Measurements from ENCODE around the gene HK2.

The HK2 gene

GRCh38 chr2:74814102-74814501, 19.8 kb upstream of the HK2 start:
- H4K20me1 ChIP-seq (ENCODE audit: insufficient read depth, low read length): no peaks in the 10 kb centered on the region
- no peak overlapping the region for H3K4me3 ChIP-seq (ENCODE audit: low read depth in 1 of 2, low read length in 2 of 2)
- peaks cover 9% of the 10 kb centered on the region for H3K27me3 ChIP-seq (ENCODE audit: insufficient read depth, low read length, poor library complexity)
- no peaks in the 10 kb centered on the region for H3K79me2 ChIP-seq (ENCODE audit: insufficient read depth, low read length)
- TF ChIP-seq CTCF (IDR thresholded peaks at IDR 0.05; ENCODE audit: borderline replicate concordance, extremely low read depth, low read length, poor library complexity, severe bottlenecking) (no peak), EZH2 (IDR thresholded peaks at IDR 0.05; ENCODE audit: borderline replicate concordance, low read depth, low read length, severe bottlenecking) (no peak)
- H3K27ac ChIP-seq (ENCODE audit: low read length): no peak overlapping the region
- H3K4me1 ChIP-seq (ENCODE audit: insufficient read depth, low read length): no peaks in the 10 kb centered on the region
- no peak overlapping the region for H3K9ac ChIP-seq (ENCODE audit: low read depth, low read length)
- no peak overlapping the region for H3K4me2 ChIP-seq (ENCODE audit: insufficient read depth, low read length)
- ATAC-seq (ENCODE audit: insufficient read depth, low read depth): no peak
- no peaks in the 10 kb centered on the region for H3K36me3 ChIP-seq (ENCODE audit: insufficient read depth, low read length)
- no peak overlapping the region for H2AFZ ChIP-seq (ENCODE audit: low read depth, low read length)
- H3K9me3 ChIP-seq (ENCODE audit: insufficient read depth, low read length, severe bottlenecking): no peaks in the 10 kb centered on the region
- no peak for DNase-seq

- no peak overlapping the region for H3K4me3 ChIP-seq (ENCODE audit: low read depth in 1 of 2, low read length in 2 of 2)
- peaks cover 6% of the 10 kb centered on the region for H3K27me3 ChIP-seq (ENCODE audit: insufficient read depth, low read length, poor library complexity)
- no peak for DNase-seq
- H3K4me2 ChIP-seq (ENCODE audit: insufficient read depth, low read length): no peak overlapping the region
- H3K4me1 ChIP-seq (ENCODE audit: insufficient read depth, low read length): no peaks in the 10 kb centered on the region
- no peak overlapping the region for H3K27ac ChIP-seq (ENCODE audit: low read length)
- no peak for ATAC-seq (ENCODE audit: insufficient read depth, low read depth)
- H4K20me1 ChIP-seq (ENCODE audit: insufficient read depth, low read length): no peaks in the 10 kb centered on the region
- no peaks in the 10 kb centered on the region for H3K9me3 ChIP-seq (ENCODE audit: insufficient read depth, low read length, severe bottlenecking)
- H2AFZ ChIP-seq (ENCODE audit: low read depth, low read length): no peak overlapping the region
- TF ChIP-seq EZH2 (IDR thresholded peaks at IDR 0.05; ENCODE audit: borderline replicate concordance, low read depth, low read length, severe bottlenecking) (no peak), CTCF (IDR thresholded peaks at IDR 0.05; ENCODE audit: borderline replicate concordance, extremely low read depth, low read length, poor library complexity, severe bottlenecking) (no peak)
- no peaks in the 10 kb centered on the region for H3K79me2 ChIP-seq (ENCODE audit: insufficient read depth, low read length)
- no peak overlapping the region for H3K9ac ChIP-seq (ENCODE audit: low read depth, low read length)
- H3K36me3 ChIP-seq (ENCODE audit: insufficient read depth, low read length): no peaks in the 10 kb centered on the region
These were observed 18.0 kb upstream of the HK2 start for GRCh38 chr2:74815941-74816340.

GRCh38 chr2:74816540-74817303, 17.2 kb upstream of the HK2 start:
- H3K4me1 ChIP-seq (ENCODE audit: insufficient read depth, low read length): no peaks in the 10 kb centered on the region
- H3K36me3 ChIP-seq (ENCODE audit: insufficient read depth, low read length): no peaks in the 10 kb centered on the region
- TF ChIP-seq CTCF (IDR thresholded peaks at IDR 0.05; ENCODE audit: borderline replicate concordance, extremely low read depth, low read length, poor library complexity, severe bottlenecking): no peak
- ATAC-seq (ENCODE audit: insufficient read depth, low read depth) (no peak), DNase-seq (no peak)
- no peaks in the 10 kb centered on the region for H4K20me1 ChIP-seq (ENCODE audit: insufficient read depth, low read length)
- H3K4me3 ChIP-seq (ENCODE audit: low read depth in 1 of 2, low read length in 2 of 2): no peak overlapping the region
- no peak overlapping the region for H3K4me2 ChIP-seq (ENCODE audit: insufficient read depth, low read length)
- no peak overlapping the region for H3K27ac ChIP-seq (ENCODE audit: low read length)
- no peak overlapping the region for H2AFZ ChIP-seq (ENCODE audit: low read depth, low read length)
- H3K79me2 ChIP-seq (ENCODE audit: insufficient read depth, low read length): no peaks in the 10 kb centered on the region
- H3K9ac ChIP-seq (ENCODE audit: low read depth, low read length): no peak overlapping the region
- H3K27me3 ChIP-seq (ENCODE audit: insufficient read depth, low read length, poor library complexity): peaks cover 4% of the 10 kb centered on the region
- no peaks in the 10 kb centered on the region for H3K9me3 ChIP-seq (ENCODE audit: insufficient read depth, low read length, severe bottlenecking)

All from DND-41 (cell line).